ENCODE results near the gene SYNDIG1. TPM values are rescaled to one million over a fixed set of nuclear protein-coding genes. Genes with fewer than 3 reads are reported as not detected.

Gene SYNDIG1
- total RNA-seq, 1 experiment from 2014 or later = not detected

DNA sequence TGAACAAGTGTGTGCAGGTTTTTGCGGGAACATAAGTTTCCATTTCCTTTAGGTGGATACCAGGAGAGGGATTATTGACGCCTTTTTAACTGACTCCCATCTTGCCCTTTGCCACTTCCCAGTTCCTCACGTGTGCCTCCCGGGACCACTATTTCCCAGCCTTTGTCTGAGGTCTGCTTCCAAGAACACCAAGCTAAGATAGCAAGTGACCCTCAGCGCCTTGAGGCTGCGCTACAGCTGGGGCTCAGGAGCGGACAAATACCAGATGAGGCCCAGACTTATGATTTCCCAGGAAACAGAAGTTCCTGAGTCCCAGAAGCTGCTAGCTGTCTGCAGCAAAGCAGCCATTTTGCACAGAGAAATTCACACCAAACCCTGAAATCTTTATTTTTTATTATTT, 216.7 kb downstream of the SYNDIG1 start:
- POLR2A ChIA-PET = no interaction called here
- BruUV-seq (replicated peaks) = no TSS peak

DNA sequence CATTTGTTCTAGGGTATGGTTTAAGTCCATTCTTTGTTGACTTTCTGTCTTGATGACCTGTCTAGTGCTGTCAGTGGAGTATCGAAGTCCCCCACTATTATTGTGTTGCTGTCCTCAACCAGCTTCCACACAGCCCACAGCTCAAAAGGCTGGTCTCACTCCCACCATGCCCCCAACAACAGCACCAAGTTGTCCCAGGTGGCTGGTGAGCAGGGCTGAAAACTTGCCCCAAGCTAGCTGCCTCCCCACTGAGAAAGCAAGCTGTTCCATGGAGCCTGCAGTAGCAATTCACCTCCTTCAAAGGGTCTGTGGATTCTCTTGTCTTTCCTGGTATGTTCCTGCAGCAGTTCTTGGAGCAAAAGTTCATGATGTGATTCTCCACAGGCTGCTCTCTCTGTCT, 221.0 kb downstream of the SYNDIG1 start:
- ATAC-seq (no peak), DNase-seq (ENCODE audit: low read depth, low spot score) (no peak)
- H3K36me3 ChIP-seq (ENCODE audit: control insufficient read depth, insufficient read depth, low read length) = no peaks in the 10 kb centered on the region
- TF ChIP-seq SIN3A (IDR thresholded peaks at IDR 0.05; ENCODE audit: borderline replicate concordance, insufficient read depth, low read depth, low read length) = no peak
- TF ChIP-seq, protein P1, sequence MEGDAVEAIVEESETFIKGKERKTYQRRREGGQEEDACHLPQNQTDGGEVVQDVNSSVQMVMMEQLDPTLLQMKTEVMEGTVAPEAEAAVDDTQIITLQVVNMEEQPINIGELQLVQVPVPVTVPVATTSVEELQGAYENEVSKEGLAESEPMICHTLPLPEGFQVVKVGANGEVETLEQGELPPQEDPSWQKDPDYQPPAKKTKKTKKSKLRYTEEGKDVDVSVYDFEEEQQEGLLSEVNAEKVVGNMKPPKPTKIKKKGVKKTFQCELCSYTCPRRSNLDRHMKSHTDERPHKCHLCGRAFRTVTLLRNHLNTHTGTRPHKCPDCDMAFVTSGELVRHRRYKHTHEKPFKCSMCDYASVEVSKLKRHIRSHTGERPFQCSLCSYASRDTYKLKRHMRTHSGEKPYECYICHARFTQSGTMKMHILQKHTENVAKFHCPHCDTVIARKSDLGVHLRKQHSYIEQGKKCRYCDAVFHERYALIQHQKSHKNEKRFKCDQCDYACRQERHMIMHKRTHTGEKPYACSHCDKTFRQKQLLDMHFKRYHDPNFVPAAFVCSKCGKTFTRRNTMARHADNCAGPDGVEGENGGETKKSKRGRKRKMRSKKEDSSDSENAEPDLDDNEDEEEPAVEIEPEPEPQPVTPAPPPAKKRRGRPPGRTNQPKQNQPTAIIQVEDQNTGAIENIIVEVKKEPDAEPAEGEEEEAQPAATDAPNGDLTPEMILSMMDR (IDR thresholded peaks at IDR 0.05) = no peak
- TF ChIP-seq, protein P2, sequence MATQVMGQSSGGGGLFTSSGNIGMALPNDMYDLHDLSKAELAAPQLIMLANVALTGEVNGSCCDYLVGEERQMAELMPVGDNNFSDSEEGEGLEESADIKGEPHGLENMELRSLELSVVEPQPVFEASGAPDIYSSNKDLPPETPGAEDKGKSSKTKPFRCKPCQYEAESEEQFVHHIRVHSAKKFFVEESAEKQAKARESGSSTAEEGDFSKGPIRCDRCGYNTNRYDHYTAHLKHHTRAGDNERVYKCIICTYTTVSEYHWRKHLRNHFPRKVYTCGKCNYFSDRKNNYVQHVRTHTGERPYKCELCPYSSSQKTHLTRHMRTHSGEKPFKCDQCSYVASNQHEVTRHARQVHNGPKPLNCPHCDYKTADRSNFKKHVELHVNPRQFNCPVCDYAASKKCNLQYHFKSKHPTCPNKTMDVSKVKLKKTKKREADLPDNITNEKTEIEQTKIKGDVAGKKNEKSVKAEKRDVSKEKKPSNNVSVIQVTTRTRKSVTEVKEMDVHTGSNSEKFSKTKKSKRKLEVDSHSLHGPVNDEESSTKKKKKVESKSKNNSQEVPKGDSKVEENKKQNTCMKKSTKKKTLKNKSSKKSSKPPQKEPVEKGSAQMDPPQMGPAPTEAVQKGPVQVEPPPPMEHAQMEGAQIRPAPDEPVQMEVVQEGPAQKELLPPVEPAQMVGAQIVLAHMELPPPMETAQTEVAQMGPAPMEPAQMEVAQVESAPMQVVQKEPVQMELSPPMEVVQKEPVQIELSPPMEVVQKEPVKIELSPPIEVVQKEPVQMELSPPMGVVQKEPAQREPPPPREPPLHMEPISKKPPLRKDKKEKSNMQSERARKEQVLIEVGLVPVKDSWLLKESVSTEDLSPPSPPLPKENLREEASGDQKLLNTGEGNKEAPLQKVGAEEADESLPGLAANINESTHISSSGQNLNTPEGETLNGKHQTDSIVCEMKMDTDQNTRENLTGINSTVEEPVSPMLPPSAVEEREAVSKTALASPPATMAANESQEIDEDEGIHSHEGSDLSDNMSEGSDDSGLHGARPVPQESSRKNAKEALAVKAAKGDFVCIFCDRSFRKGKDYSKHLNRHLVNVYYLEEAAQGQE (IDR thresholded peaks at IDR 0.05; ENCODE audit: insufficient read depth in 1 of 2, low read depth in 2 of 2, low read length in 1 of 2) = no peak
- no peak for TF ChIP-seq TCF7L2 (IDR thresholded peaks at IDR 0.05; ENCODE audit: low read depth, low read length)
- TF ChIP-seq POLR2AphosphoS5 (IDR thresholded peaks at IDR 0.05; ENCODE audit: low read depth, low read length) = no peak
- no peaks in the 10 kb centered on the region for H3K9me3 ChIP-seq (ENCODE audit: control insufficient read depth, insufficient read depth, low read depth, low read length)
- intact Hi-C loops (cut with micrococcal nuclease; ENCODE audit: unreplicated experiment) (no loop called here), in situ Hi-C loops (cut with HindIII; ENCODE audit: low pct_unique_long_range_greater_than_20kb, low sequenced_read_pairs) (no loop called here)
- H3K4me1 ChIP-seq (ENCODE audit: control insufficient read depth, insufficient read depth, low read length) = no peaks in the 10 kb centered on the region
- ChIA-PET CTCF (no interaction called here), POLR2A (no interaction called here)
- H3K27ac ChIP-seq (ENCODE audit: low read length) = no peak overlapping the region
- H3K27me3 ChIP-seq (ENCODE audit: control insufficient read depth, insufficient read depth, low read length) = 0 out of 2 replicates have a peak, but pooled peaks cover 2% of the 10 kb centered on the region
- H3K4me3 ChIP-seq (ENCODE audit: low read depth in 2 of 2, low read length in 2 of 2) = no peak overlapping the region
- no TSS peak for BruUV-seq (replicated peaks)

More for the DNA sequence above, 216.7 kb downstream of the SYNDIG1 start:
- intact Hi-C loops (cut with micrococcal nuclease; ENCODE audit: unreplicated experiment) (no loop called here), in situ Hi-C loops (cut with HindIII; ENCODE audit: low pct_unique_long_range_greater_than_20kb, low sequenced_read_pairs) (no loop called here)
- no peak for TF ChIP-seq POLR2AphosphoS5 (IDR thresholded peaks at IDR 0.05; ENCODE audit: low read depth, low read length)
- TF ChIP-seq, protein P2 (IDR thresholded peaks at IDR 0.05; ENCODE audit: insufficient read depth in 1 of 2, low read depth in 2 of 2, low read length in 1 of 2) = no peak
- TF ChIP-seq TCF7L2 (IDR thresholded peaks at IDR 0.05; ENCODE audit: low read depth, low read length) = no peak
- TF ChIP-seq SIN3A (IDR thresholded peaks at IDR 0.05; ENCODE audit: borderline replicate concordance, insufficient read depth, low read depth, low read length) = no peak
- TF ChIP-seq, protein P1 (IDR thresholded peaks at IDR 0.05) = no peak
- 0 out of 2 replicates have a peak, but pooled peaks cover 2% of the 10 kb centered on the region for H3K27me3 ChIP-seq (ENCODE audit: control insufficient read depth, insufficient read depth, low read length)
- no peaks in the 10 kb centered on the region for H3K36me3 ChIP-seq (ENCODE audit: control insufficient read depth, insufficient read depth, low read length)
- no peak overlapping the region for H3K4me3 ChIP-seq (ENCODE audit: low read depth in 2 of 2, low read length in 2 of 2)
- H3K27ac ChIP-seq (ENCODE audit: low read length) = no peak overlapping the region
- no peak for DNase-seq (ENCODE audit: low read depth, low spot score)
- H3K9me3 ChIP-seq (ENCODE audit: control insufficient read depth, insufficient read depth, low read depth, low read length) = no peaks in the 10 kb centered on the region
- ATAC-seq = no peak
- no peaks in the 10 kb centered on the region for H3K4me1 ChIP-seq (ENCODE audit: control insufficient read depth, insufficient read depth, low read length)
- CTCF ChIA-PET = no interaction called here

Measured in Panc1 (cell line).